SJSA1 (cell line): ENCODE results near the gene CRACR2A. TPM values are rescaled to one million over a fixed set of nuclear protein-coding genes. Genes with fewer than 3 reads are reported as not detected.
A peak's percentile ranks its signal among the peaks of the same experiment; 100 is the strongest.

Experiments used
- DNase-seq, 2 experiments: peaks; one replicate each; pipeline ENCODE4 v3.0.0-alpha.2; 2015 to 2020; ENCODE audit warnings: low spot score in 2 of 2, low read depth in 1 of 2
- H3K27ac ChIP-seq: fragments of 250-450 bp; sonication (Bioruptor Pico); 2 replicates; pipeline ENCODE4 v1.5.1; 2020; ENCODE audit warnings: mild to moderate bottlenecking, moderate library complexity
- H3K27me3 ChIP-seq: fragments of 250-450 bp; sonication (Bioruptor Pico); replicated peaks from 2 replicates; pipeline ENCODE4 v1.5.1; 2020; ENCODE audit warnings: mild to moderate bottlenecking, moderate library complexity
- H3K36me3 ChIP-seq: fragments of 250-450 bp; sonication (Bioruptor Pico); 2 replicates; pipeline ENCODE4 v1.5.1; 2020; ENCODE audit warnings: mild to moderate bottlenecking
- H3K4me1 ChIP-seq: fragments of 250-450 bp; sonication (Bioruptor Pico); replicated peaks from 2 replicates; pipeline ENCODE4 v1.6.1; 2021; ENCODE audit warnings: mild to moderate bottlenecking
- H3K4me3 ChIP-seq: fragments of 250-450 bp; sonication (Bioruptor Pico); 2 replicates; pipeline ENCODE4 v1.5.1; 2020; ENCODE audit warnings: mild to moderate bottlenecking
- H3K9me3 ChIP-seq: fragments of 250-450 bp; sonication (Bioruptor Pico); replicated peaks from 2 replicates; pipeline ENCODE4 v1.5.1; 2020; ENCODE audit warnings: mild to moderate bottlenecking
- total RNA-seq: library from RNA; depleted of rRNA; stranded (reverse); fragments of >200 nt; shearing (Covaris generic); gene quantifications from 2 replicates; pipeline ENCODE4 v1.2.3, GENCODE V29; 2014; rRNA removed

Gene CRACR2A
- total RNA-seq: 0.19 and 1.1 TPM in 2 replicates

DNA sequence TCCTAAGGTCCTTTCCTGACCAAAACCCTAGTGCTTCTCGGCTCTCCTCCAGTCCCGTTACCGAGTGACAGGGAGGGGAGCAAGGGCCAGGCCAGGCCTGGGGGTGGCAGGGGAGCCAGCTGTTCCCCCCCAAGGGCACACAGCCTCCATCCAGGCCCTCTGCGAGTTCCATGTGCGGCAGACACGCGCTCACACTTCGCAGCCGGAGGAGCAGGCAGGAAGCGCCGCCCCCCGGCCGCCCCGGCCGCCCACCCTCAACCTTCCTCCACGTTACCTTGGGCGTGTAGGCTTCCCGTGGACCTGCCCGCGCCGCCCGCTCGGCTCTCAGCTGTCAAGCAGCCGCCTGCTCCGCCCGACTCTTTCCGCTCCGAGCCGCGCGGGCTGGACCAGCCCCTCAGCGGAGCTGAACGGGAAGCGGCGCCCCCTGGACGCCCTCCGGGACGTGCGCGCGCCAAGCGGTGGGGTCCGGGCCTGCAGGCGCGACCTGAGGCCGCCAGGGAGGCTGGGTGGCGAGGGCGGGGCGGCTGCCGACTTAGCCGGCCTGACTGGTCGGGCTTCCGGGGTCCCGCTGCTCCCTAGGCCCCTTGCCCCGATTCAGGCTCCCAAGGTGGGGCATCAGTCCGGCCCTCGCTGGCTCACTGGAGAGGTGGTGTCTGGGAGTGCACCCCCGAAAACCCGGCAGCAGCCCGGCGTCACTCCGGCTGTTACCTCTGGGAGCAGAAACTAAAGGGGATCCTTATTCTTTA lies at the start of gene CRACR2A:
TSS of gene CRACR2A (minus strand) at position 369 of the 746 bp plus-strand sequence. CDS start 56,110 bp downstream, outside the sequence.
- peaks cover 5% of the 10 kb centered on the region; the same call in 1 of the 2 replicates for H3K9me3 ChIP-seq
- peak; percentile 22 to 57 for DNase-seq
- no peak within 1 kb of the TSS for H3K27ac ChIP-seq
- H3K36me3 ChIP-seq: no peaks in the 10 kb centered on the region
- peaks cover 8% of the 10 kb centered on the region for H3K4me1 ChIP-seq
- H3K4me3 ChIP-seq: peak within 1 kb of the TSS; percentile 34
- peaks cover 26% of the 10 kb centered on the region for H3K27me3 ChIP-seq

GRCh38 chr12:3797531-3798048 lies 44.7 kb upstream of the CRACR2A start:
- H3K27me3 ChIP-seq: no peaks in the 10 kb centered on the region
- DNase-seq: no peak
- no peaks in the 10 kb centered on the region for H3K9me3 ChIP-seq
- no peak overlapping the region for H3K27ac ChIP-seq
- H3K4me1 ChIP-seq: no peaks in the 10 kb centered on the region
- H3K36me3 ChIP-seq: no peaks in the 10 kb centered on the region
- H3K4me3 ChIP-seq: no peak overlapping the region

GRCh38 chr12:3795492-3796133 lies 42.7 kb upstream of the CRACR2A start:
- H3K36me3 ChIP-seq: no peaks in the 10 kb centered on the region
- no peak overlapping the region for H3K4me3 ChIP-seq
- H3K9me3 ChIP-seq: no peaks in the 10 kb centered on the region
- no peak for DNase-seq
- H3K27ac ChIP-seq: no peak overlapping the region
- no peaks in the 10 kb centered on the region for H3K4me1 ChIP-seq
- H3K27me3 ChIP-seq: no peaks in the 10 kb centered on the region

DNA sequence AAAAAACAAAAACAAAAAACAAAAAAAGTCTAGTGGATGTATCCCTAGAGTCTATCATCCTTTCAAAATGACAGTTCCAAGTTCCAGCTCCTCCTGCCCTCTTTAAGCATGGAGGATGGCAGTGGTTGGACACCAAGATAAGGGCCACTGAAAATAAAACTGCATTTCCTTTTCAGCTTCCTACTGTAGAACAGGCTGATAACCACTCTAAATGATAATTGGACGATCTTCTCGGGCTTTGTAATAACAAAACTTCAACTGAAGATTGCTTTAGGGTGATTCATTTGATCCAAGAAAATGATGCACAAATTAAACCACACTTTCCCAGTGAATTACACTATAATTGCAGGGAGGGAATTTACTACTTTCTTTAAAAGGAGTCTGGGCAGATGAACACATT lies 42.2 kb upstream of the CRACR2A start:
- Histone ChIP-seq H3K36me3 (no peaks in the 10 kb centered on the region), H3K4me3 (no peak overlapping the region), H3K27ac (no peak overlapping the region), H3K9me3 (no peaks in the 10 kb centered on the region), H3K4me1 (no peaks in the 10 kb centered on the region), H3K27me3 (no peaks in the 10 kb centered on the region)
- no peak for DNase-seq

DNA sequence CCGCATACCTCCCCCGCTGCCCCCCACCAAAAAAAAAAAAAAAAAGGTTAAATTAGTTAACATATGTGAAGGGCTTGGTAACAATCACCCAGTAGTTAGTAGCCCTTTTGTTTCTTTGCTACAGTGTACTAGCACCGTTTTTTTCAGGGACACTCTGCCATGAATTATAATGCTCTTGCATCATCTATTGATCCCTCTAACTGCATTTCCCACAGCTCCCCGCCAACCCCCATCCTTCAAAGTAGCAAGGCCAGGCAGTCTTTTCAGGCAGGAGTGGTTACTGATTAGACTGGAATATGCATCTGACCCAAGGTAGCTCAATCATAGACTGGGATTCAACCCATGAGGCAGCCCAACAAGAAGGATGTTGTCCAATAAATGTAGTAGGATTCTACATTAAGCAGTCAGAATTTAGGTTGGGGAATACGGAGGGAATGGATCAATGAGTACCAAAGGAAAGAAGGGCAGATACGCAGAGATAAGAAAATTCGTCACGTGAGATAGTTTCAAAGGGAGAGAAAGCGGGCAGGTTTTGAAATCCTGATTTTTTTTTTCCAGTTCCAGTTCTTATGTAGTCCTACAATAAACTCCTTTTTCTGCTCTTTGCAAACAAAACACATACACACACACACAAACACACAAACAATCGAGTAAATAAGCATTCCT lies 39.8 kb upstream of the CRACR2A start:
- no peaks in the 10 kb centered on the region for H3K4me1 ChIP-seq
- no peaks in the 10 kb centered on the region for H3K36me3 ChIP-seq
- DNase-seq: no peak
- H3K27me3 ChIP-seq: no peaks in the 10 kb centered on the region
- no peak overlapping the region for H3K27ac ChIP-seq
- H3K9me3 ChIP-seq: no peaks in the 10 kb centered on the region
- H3K4me3 ChIP-seq: no peak overlapping the region

DNA sequence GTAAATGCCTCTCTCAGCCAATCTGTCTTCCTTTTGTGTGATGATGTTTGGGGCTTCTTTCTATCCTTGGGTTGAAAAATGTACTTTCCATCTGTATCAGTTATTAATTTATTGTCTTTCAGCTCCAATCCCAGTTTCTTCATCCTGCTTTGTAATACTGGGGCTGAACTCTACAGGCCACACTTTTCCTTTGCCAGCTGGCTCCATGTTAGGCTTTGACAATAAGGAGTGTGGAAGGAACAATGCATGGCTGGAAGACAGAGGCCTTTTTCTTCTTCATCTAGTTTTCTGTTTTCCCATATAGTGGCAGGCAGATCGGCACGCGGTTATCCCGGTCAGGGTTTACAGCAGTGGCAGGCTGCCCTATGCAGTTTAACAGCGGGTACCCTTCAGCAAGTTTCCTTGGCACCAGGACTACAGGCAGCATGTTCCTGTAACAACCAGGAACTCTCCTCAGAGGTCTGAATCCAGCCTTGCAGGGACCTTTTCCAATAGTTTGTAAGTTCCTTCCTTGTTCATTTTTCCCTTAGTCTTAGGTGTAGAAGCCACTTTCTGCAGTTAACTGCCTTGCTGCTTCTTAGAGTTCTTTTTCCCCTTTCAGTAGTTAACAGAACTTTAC lies 38.5 kb upstream of the CRACR2A start:
- no peaks in the 10 kb centered on the region for H3K4me1 ChIP-seq
- H3K27ac ChIP-seq: no peak overlapping the region
- H3K36me3 ChIP-seq: no peaks in the 10 kb centered on the region
- no peaks in the 10 kb centered on the region for H3K27me3 ChIP-seq
- H3K9me3 ChIP-seq: no peaks in the 10 kb centered on the region
- no peak for DNase-seq
- no peak overlapping the region for H3K4me3 ChIP-seq

GRCh38 chr12:3790642-3791041 lies 37.7 kb upstream of the CRACR2A start:
- Histone ChIP-seq H3K27ac (no peak overlapping the region), H3K9me3 (no peaks in the 10 kb centered on the region), H3K27me3 (no peaks in the 10 kb centered on the region), H3K36me3 (no peaks in the 10 kb centered on the region), H3K4me1 (no peaks in the 10 kb centered on the region), H3K4me3 (no peak overlapping the region)
- DNase-seq: no peak

- H3K4me3 ChIP-seq: no peak overlapping the region
- H3K9me3 ChIP-seq: no peaks in the 10 kb centered on the region
- no peak overlapping the region for H3K27ac ChIP-seq
- no peaks in the 10 kb centered on the region for H3K36me3 ChIP-seq
- no peaks in the 10 kb centered on the region for H3K4me1 ChIP-seq
- no peaks in the 10 kb centered on the region for H3K27me3 ChIP-seq
- no peak for DNase-seq
Observed at GRCh38 chr12:3789838-3790237, 36.9 kb upstream of the CRACR2A start.

- H3K4me1 ChIP-seq: no peaks in the 10 kb centered on the region; the same call in 1 of the 2 replicates
- no peak overlapping the region for H3K4me3 ChIP-seq
- H3K36me3 ChIP-seq: no peaks in the 10 kb centered on the region
- peaks cover 6% of the 10 kb centered on the region for H3K27me3 ChIP-seq
- DNase-seq: peak in 1 of 2 experiments; percentile 18
- H3K27ac ChIP-seq: no peak overlapping the region
- H3K9me3 ChIP-seq: no peaks in the 10 kb centered on the region
Observed at GRCh38 chr12:3777206-3777809, 24.4 kb upstream of the CRACR2A start.

DNA sequence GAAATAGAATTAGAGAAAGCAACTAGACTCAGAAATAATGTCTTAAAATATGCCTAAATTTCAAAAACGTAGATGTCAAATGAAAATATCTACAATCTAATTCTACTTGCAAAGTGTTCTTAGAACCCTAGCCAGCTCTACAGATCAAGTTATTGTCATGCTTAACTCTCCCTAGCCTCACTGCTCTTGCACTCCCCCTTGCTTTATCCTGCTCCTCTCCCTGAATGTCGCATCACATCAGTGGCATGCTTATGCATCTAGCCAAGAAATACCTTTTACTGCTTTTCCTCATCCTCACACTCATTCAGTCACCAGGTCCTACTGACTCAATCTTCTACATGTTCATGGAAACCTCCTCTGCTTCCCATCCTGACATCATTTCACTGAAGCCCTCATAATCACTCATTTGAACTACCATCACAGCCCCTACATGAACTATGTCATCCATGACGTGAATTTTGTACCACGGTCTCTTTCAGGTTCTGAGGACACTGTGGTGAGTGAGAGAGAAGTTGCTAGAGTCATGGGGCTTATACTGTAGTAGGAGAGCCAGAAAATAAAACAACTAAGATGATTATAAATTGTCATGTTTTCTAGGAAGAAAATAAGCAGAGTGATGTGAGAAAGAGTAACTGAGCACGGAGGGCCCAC lies 22.6 kb upstream of the CRACR2A start:
- Histone ChIP-seq H3K27me3 (peaks cover 4% of the 10 kb centered on the region), H3K9me3 (no peaks in the 10 kb centered on the region), H3K4me3 (no peak overlapping the region), H3K36me3 (no peaks in the 10 kb centered on the region), H3K4me1 (no peaks in the 10 kb centered on the region; the same call in 1 of the 2 replicates), H3K27ac (no peak overlapping the region)
- DNase-seq: no peak

DNA sequence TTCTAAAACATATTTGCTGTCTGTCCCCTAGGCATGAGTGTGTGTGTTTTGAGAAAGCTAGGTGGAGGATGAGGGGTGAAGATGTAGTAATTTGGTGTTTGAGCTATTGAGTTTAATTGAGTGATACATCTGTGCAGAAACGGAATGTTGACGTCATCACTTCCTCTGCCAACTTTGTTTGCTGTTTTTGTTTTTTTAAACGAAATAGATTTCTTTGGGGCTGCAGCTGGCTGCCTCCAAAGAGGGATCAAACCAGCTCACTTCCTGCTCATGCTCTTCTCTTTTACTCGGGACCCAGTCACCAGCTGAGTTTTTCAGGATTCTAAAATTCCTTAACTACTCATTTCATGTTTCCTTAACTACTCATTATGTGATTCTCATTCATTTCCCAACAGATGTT lies 19.5 kb upstream of the CRACR2A start:
- no peak overlapping the region for H3K4me3 ChIP-seq
- H3K27ac ChIP-seq: no peak overlapping the region
- no peak for DNase-seq

DNA sequence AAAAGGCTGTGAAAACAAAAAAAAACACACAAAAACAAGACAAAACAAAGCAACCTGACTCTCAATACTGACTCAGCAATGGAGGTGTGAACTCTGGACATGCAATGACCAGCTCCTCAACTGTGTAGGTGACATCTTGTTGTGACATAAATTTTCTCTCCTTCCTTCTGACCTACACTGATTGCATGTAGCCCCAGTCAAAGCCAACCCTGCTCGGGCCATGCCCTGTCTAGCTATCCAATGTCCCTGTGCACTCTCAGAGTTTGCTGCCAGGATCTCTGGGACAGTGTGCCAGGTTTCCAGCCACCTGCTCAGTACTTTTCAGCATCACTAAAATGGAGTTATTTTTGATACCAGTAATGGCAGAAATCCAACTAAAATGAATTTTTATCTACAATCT lies 18.9 kb upstream of the CRACR2A start:
- Histone ChIP-seq H3K27ac (no peak overlapping the region), H3K9me3 (no peaks in the 10 kb centered on the region), H3K27me3 (no peaks in the 10 kb centered on the region; the same call in 1 of the 2 replicates), H3K4me1 (no peaks in the 10 kb centered on the region; the same call in 1 of the 2 replicates), H3K36me3 (no peaks in the 10 kb centered on the region), H3K4me3 (no peak overlapping the region)
- DNase-seq: no peak

More for the DNA sequence above, 19.5 kb upstream of the CRACR2A start:
- no peaks in the 10 kb centered on the region; the same call in none of the 2 replicates for H3K27me3 ChIP-seq
- no peaks in the 10 kb centered on the region; the same call in 1 of the 2 replicates for H3K4me1 ChIP-seq
- no peaks in the 10 kb centered on the region for H3K9me3 ChIP-seq
- H3K36me3 ChIP-seq: no peaks in the 10 kb centered on the region

DNA sequence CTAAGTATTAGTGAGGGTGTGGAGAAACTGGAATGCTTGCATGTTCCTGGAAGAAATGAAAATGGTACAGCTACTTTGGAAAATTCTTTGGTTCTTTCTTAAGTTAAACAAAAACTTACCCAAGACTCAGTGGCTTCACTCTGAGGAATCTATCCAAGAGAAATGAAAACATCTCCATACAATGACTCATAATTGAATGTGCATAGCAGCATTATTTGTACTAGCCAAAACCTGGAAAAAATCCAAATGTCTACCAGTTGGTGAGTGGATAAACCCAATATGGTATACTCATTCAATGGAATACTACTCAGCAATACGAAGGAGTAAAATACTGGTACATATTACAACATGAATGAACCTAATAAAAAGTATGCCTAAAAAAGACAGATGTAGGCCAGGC lies 18.0 kb upstream of the CRACR2A start:
- Histone ChIP-seq H3K27me3 (no peaks in the 10 kb centered on the region; the same call in 1 of the 2 replicates), H3K36me3 (no peaks in the 10 kb centered on the region)
- no peak for DNase-seq

More for the DNA sequence above, 18.0 kb upstream of the CRACR2A start:
- no peaks in the 10 kb centered on the region for H3K9me3 ChIP-seq
- H3K27ac ChIP-seq: no peak overlapping the region
- H3K4me1 ChIP-seq: no peaks in the 10 kb centered on the region; the same call in 1 of the 2 replicates
- H3K4me3 ChIP-seq: no peak overlapping the region
